Measurements from ENCODE around the gene ITGA5.

Gene ITGA5

DNA sequence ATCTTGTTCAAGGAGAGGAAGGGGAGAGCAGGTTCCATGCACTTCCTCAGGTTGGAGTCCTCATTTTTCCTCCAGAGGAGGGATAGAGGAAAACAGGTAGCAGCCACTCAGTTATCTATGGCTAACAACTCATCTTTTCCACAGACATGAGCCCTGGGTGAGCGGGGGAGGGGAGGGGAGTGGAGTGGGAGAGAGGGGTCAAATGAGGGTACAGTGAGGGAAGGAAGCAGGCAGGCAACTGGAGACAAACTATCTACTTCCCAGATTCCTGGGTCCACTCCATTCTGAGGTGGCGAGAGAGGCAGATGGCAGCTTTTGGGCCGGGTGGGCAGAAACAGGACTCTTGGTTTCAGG lies 32.0 kb downstream of the ITGA5 start:
- DNase-seq = no peak

- DNase-seq = no peak
Measured at GRCh38 chr12:54386403-54387113, 32.5 kb downstream of the ITGA5 start.

DNA sequence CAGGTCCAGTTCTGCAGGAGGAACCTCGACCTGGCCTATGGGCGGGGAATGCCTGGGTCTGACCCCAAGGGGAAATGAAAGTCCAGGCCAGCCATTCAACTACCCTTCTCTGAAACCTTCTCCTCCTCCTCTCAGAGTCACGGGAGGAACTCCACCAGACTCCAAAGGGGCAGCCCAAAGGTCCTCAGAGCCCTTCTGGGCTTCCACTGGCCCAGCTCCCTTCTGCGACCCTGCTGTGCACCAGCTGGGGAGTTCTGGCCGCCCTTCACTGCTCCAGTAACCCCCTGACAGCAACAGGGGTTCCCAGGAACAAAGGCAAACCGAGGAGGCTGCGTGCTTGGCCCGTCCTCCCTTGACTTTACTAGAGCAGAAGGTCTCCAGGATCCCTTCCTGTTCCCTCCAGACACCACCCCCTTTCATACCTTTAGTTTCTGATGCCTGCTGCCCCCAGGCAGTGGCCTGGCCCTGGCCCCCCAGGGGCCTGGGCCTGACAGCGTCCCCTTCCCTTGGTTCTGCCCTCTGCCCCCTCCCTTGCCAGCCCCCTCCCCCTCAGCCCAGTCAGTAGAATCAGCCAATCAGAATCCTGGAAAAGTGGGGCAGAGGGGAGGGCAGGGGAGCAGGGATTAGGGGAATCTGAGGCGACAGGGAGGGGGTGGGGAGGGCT lies 33.7 kb downstream of the ITGA5 start:
- no peak for DNase-seq

GRCh38 chr12:54384591-54385041 lies 34.5 kb downstream of the ITGA5 start, which contains the start of gene ZNF385A:
TSS of gene ZNF385A (minus strand) at chr12:54384733. CDS start at chr12:54384514, 219 bp downstream.
- no peak for DNase-seq

- no peak for DNase-seq
Measured at GRCh38 chr12:54383041-54383609, 35.9 kb downstream of the ITGA5 start.

DNA sequence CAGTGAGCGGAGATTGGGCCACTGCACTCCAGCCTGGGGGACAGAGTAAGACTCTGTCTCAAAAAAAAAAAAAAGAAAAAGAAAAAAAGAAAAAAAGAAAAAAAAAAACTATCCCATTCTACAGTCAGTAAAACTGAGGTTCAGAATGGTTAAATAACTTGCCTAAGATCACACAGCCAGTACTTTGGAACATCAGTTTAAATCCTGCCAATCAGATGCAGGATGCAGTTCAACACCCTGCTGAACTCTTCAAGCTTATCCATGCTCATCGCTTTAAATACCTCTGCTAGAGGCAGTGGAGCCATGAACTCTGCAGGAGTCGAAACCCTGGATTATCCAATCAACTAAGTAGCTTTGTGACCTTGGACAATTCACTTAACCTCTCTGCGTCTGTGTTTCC lies 37.9 kb downstream of the ITGA5 start:
- no peak for DNase-seq

- peak; percentile 72 to 89 (median 80) for DNase-seq
Measured at GRCh38 chr12:54379398-54380201, 39.5 kb downstream of the ITGA5 start.

DNA sequence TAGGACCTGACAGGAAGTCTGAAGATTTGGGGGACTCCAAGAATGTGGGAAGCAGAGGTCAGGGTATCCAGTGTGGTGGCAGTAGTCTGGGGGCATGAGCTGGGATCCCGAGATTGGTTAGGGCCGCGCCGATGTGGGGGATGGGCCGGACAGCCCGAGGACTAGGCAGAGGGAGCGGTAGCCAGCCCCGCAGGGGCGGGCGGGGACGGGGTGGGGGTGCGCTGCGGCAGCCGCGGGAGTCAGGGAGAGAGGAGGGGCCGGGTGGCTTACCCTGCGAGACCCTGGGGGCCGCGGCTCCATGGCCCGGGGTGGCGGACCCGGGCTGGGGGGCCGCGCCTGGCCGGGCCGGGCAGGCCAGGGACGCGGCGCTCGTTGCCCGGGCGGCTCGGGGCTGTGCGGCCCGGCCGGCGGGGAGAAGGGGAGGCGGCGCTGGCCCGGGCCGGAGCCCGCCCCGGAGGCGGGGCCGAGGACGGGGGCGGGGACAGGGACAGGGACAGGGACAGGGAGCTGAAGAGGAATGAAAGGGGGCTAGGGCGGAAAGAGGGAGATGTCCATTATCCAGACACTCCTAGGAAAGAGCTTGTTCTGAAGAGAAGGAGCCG lies 40.2 kb downstream of the ITGA5 start:
- no peak for DNase-seq

- no peak for DNase-seq
Measured at GRCh38 chr12:54377797-54378515, 41.1 kb downstream of the ITGA5 start.

DNA sequence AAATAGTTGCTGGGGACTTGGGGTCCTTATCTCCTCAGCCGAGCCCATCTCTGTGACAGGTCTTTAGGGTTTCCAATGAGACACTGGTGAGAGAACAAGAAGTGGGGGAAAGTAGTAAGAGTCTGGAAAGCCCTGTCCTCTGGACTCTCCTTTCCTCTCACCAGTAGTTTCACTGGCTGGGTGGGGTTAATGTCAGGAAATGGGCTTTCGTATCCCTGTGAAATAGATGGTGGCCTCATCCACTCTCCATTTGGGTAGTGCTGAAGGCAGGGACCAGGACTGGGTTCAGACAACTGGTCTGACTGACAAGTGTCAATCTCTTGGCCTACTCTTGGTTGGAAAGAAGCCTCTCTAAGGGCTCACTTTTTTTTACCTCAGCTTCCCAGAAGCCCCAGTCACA lies 42.1 kb downstream of the ITGA5 start:
- no peak for DNase-seq

DNA sequence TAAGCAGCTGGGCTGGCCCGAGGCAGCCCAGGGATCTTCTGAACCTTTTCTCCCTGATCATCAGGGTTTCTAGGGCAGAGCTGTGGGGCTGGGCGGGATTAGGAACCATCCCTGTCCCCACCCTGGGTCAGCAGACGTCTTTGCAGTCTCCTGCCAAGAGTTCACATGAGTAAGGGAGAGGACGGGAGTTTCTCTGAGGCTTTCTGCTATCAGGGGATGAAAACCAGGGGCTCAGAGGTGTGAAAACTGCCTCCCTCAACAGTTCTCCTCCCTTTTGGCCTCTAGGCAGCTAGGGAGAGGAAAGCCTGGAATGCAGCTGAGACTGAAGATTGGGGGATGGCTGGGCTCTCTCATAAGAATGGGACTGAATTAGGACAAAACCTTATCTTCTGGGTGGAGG lies 42.5 kb downstream of the ITGA5 start:
- no peak for DNase-seq

GRCh38 chr12:54375259-54375579 lies 43.8 kb downstream of the ITGA5 start:
- DNase-seq = no peak

DNA sequence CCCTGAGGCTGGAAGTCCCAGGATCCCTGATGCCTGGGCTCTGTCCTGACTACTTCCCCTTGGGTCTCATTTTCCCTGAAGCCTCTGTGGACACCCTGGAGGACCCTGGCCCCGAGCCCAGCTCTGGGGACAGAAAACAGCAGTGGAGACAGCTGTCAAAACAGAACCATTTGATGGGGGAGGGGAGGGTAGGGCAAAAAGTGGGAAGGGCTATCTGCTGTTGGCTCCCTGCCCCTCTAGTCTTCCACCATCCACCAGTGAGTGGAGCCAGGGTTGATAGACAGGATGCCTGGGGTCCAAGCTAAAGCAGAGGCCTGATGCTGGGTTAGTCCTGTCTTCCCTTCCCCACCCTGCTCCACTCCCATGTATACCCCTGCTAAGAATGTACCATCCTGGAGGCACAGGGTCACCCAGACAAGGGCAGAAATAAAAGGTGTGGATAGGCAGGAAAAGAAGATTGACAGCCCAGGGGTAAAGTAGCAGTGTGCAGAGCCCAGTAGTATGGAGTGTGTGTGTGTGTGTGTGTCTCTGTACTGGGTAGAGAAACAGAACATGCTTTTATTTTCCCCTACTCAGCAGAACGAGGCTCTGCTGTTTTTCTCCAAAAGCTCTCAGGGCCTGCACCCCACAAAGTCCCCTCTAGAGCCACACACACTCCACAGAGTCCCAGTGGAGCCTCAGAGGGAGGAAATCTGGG lies 44.4 kb downstream of the ITGA5 start:
- no peak for DNase-seq

DNA sequence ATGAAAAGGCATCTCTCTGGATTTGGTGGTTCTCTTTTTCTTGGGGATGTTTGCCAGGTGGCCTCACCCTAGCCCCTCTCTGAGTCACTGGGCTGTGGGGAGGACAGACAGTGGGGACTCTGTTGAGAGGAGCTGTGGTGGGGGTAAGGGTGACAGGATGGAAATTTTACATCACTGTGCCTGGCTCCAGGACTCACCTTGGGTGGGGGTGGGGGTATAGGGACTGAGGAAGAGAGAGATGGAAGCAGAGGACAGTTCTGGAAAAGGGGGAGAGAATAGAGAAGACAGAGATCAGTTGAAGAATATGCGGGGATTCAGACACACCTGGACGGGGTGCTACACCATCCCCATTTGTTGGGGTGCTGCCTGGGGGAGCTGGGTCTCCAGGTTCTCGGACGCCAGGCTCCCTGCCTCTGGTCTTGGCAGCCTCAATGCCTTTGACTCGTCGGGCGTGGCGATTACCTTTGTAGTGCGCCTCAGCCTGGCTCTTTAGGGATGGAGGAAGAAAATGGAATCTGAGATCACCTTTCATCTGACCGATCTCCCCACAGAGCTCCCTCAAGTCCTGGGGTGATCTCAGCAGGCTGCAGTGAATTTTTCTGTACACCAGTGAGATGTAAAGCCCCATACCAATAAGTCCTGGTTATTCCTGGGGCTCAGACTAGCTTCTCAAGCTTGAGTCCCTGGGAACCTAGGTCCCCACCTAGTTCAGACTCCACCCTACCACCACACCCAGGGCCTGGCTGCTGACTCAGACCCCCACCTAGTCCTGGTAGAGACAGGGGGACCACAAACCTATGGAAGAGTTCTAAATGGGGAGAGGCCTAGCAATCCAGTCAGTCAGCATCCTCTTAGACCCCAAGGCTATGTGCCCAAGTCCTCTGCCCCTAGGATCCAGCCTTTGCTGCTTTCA lies 45.2 kb downstream of the ITGA5 start:
- DNase-seq = no peak

GRCh38 chr12:54372113-54372806 lies 46.8 kb downstream of the ITGA5 start:
- no peak for DNase-seq

DNA sequence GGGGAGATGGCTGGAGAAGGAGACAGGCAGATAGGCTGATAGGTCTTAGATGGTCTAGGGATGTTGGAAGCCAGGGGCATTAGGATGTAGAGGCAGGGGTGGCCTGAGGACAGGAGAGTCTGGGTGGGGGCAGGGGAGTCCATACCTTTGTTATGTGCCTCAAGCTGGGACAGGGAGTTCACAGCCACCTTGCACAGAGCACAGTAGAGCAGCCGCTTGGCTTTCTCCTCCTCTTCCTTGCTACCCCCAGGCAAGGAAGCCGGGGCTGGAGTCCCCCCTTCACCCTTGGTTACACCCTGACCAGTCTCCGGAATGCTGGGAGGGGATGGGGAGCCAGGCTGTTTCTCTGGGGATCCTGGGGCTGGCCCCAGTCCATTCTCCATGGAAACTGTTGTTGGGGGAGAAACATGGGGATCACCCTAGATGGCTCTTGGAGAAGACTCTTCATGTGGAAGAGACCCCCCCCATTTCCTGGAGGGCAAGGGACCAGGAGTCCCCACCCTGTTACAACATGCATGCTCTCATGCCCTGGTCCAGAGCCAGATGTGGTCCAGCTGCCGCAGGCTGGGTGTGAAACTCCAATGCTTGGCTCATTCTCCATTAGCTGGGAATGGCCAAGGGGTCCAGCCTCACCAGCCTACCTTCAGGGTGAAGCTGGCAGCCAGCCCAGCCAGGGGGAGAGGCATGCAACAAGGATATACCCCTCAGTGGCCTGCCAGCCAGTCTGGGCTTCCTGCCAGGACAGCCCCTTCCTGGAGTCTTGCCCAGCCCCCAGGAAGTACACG lies 47.5 kb downstream of the ITGA5 start:
- no peak for DNase-seq

DNA sequence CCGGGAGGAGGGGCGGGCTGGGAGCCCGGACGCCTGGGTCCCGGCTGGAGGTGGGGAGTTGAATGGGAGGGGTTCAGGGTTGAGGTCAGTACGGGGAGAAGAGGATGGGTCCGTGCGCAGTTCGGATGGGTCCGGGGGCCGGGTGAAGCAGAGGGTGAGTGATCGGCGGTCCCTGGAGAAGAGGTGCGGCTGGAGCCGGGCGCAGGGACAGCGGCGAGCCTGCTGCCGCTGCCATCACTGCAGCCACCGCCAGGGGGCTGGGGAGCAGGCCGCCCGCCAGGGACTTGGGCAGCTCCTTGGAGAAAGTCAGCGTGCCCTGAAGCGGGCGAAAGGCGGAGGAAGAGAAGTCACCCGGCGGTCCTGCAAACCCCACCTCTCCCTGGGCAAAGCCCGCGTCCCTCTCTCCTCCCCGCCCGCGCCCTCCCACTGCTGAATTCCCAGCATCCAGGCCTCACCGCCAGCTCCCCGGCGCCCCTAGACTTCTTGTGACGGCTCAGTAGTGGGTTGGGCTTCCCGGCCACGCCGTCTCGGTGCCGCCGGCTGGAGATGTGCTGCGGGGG lies 48.8 kb downstream of the ITGA5 start:
- DNase-seq = no peak

DNA sequence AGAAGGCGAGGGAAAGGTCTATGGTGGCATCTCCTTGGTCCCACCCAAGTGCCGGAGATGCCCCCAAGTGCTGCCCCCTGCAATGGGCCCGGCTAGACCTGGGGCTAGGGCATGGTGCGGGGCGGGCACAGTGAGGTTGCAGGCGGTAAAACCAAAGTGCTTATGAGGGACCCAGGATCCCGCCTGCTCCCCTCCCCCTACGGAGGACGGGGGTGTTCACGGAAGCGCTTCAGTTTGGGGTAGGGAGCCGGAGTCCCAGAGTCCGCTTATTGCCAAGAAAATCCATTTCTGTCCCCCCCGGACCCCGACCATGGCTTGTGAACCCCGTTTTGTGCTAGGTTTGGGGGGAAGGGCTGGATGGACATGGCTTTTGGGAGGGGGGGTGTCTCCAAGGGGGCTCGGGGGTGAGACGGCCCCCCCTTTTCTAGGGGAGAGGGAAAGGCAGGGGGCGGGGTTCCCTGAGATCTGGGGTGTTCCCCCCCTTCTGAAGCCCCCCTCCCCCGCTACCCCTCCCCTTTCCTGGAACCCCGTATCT lies 49.4 kb downstream of the ITGA5 start:
- DNase-seq = no peak

Measured in activated CD4-positive, CD25-positive, alpha-beta regulatory T cell (primary cell).